Ramos (cell line): ENCODE data around the gene PCDHA12.
"Not testable (repeated sequence)": the region's sequence is repeated elsewhere in the genome, so short reads cannot be mapped to it uniquely, and the experiment has no call there.

Experiments used
- in situ Hi-C: fragments of 300-500 bp; cut with MboI; formaldehyde crosslinking; loops from one replicate; pipeline ENCODE4 v1.14.3; 2022; ENCODE audit warnings: low sequenced_read_pairs; ENCODE audit not compliant: unreplicated experiment

PCDHA12 gene

GRCh38 chr5:140875085-140876065 lies at the start of gene PCDHA12:
PCDHA12 (plus strand) TSS chr5:140875308; CDS start chr5:140875473, 165 bp downstream.
- in situ Hi-C loops, result no loop called here

GRCh38 chr5:140827704-140828361 lies 47.3 kb upstream of the PCDHA12 start, which contains the start of gene PCDHA6:
PCDHA6 (plus strand) TSS chr5:140827960; CDS start chr5:140828092, 132 bp downstream.
- in situ Hi-C loops, result no loop called here

GRCh38 chr5:140828362-140828737 lies 46.8 kb upstream of the PCDHA12 start:
- in situ Hi-C loops, result no loop called here

- in situ Hi-C loops, result not testable (repeated sequence)
Measured at GRCh38 chr5:140829511-140830501, 45.3 kb upstream of the PCDHA12 start.

GRCh38 chr5:140833993-140834392 lies 41.1 kb upstream of the PCDHA12 start, which contains the start of gene PCDHA7:
PCDHA7 (plus strand) TSS chr5:140834269; CDS start chr5:140834384, 115 bp downstream.
- in situ Hi-C loops, result no loop called here

- in situ Hi-C loops, result not testable (repeated sequence)
Measured at GRCh38 chr5:140834439-140835008, 40.6 kb upstream of the PCDHA12 start.

- in situ Hi-C loops, result no loop called here
Measured at GRCh38 chr5:140835622-140836510, 39.2 kb upstream of the PCDHA12 start.

GRCh38 chr5:140840978-140841962 lies 33.8 kb upstream of the PCDHA12 start, which contains the start of gene PCDHA8:
PCDHA8 (plus strand) TSS chr5:140841187; CDS start chr5:140841322, 135 bp downstream.
- in situ Hi-C loops, result no loop called here

GRCh38 chr5:140842798-140843733 lies 32.0 kb upstream of the PCDHA12 start:
- in situ Hi-C loops, result no loop called here

- in situ Hi-C loops, result not testable (repeated sequence)
Measured at GRCh38 chr5:140848139-140849102, 26.7 kb upstream of the PCDHA12 start, which contains the start of gene PCDHA9. PCDHA9 (plus strand) TSS chr5:140848382; CDS start chr5:140848496, 114 bp downstream.

GRCh38 chr5:140849831-140850634 lies 25.1 kb upstream of the PCDHA12 start:
- in situ Hi-C loops, result loop anchor here (10.0 kb wide), 1 partner anchor 195 kb away; no protein-coding TSS in a partner anchor

GRCh38 chr5:140855772-140856674 lies 19.1 kb upstream of the PCDHA12 start, which contains the start of gene PCDHA10:
PCDHA10 (plus strand) TSS chr5:140855897; CDS start chr5:140856049, 152 bp downstream.
- in situ Hi-C loops, result loop anchor here (10.0 kb wide), 1 partner anchor 189 kb away; no protein-coding TSS in a partner anchor
